Progenitor cell of endocrine pancreas (in vitro differentiated cells): ENCODE results near the gene FAM193A. TPM values are rescaled to one million over a fixed set of nuclear protein-coding genes. Genes with fewer than 3 reads are reported as not detected.

ENCODE experiments used
- DNase-seq: peaks from one replicate; pipeline ENCODE4 v3.0.0; 2021; ENCODE audit warnings: low spot score; ENCODE audit not compliant: unreplicated experiment
- H3K27ac Mint-ChIP-seq: 2 replicates; pipeline ENCODE4 v1.8.0; 2021; ENCODE audit warnings: mild to moderate bottlenecking, moderate library complexity, mixed read lengths
- H3K27me3 Mint-ChIP-seq: 2 replicates; pipeline ENCODE4 v1.8.0; 2021; ENCODE audit warnings: mixed read lengths
- H3K36me3 Mint-ChIP-seq: 2 replicates; pipeline ENCODE4 v1.8.0; 2022; ENCODE audit warnings: mixed read lengths; ENCODE audit not compliant: insufficient read depth
- H3K4me1 Mint-ChIP-seq: 2 replicates; pipeline ENCODE4 v1.8.0; 2021; ENCODE audit warnings: low read depth, mixed read lengths
- H3K4me3 Mint-ChIP-seq: 2 replicates; pipeline ENCODE4 v1.8.0; 2021; ENCODE audit warnings: low read depth, mild to moderate bottlenecking, moderate library complexity, mixed read lengths
- H3K9me3 Mint-ChIP-seq: 2 replicates; pipeline ENCODE4 v1.8.0; 2021; ENCODE audit warnings: low read depth, mixed read lengths
- CTCF ChIP-seq: fragments of 200-600 bp; sonication (generic); IDR thresholded peaks from one replicate; pipeline ENCODE4 v1.5.0; 2021; ENCODE audit warnings: antibody characterized with exemption, mild to moderate bottlenecking; ENCODE audit not compliant: unreplicated experiment
- long read RNA-seq: library from polyadenylated mRNA; unstranded; transcript quantifications from one replicate; pipeline ENCODE4 v2.0.0, GENCODE V29; 2020
- total RNA-seq: library from RNA; stranded (reverse); gene quantifications from 2 replicates; pipeline ENCODE4 v1.2.1, GENCODE V29; 2021

The FAM193A gene
- 48.1 and 53.4 TPM in 2 replicates for total RNA-seq
- long read RNA-seq, partial matches to known transcripts = 11 of 18 reads
- long read RNA-seq, other reads (novel, unspliced or antisense) = 7 of 18 reads

- TF ChIP-seq CTCF = no peak
- H3K4me1 Mint-ChIP-seq = peaks cover 16% of the 10 kb centered on the region
- H3K27me3 Mint-ChIP-seq = no peaks in the 10 kb centered on the region
- peak within 1 kb of the TSS; percentile 99 for H3K27ac Mint-ChIP-seq
- H3K4me3 Mint-ChIP-seq = peak within 1 kb of the TSS; percentile 94
- DNase-seq = peak; percentile 97
- H3K36me3 Mint-ChIP-seq = peaks cover 3% of the 10 kb centered on the region
- no peaks in the 10 kb centered on the region for H3K9me3 Mint-ChIP-seq
These were observed at the start of gene FAM193A for GRCh38 chr4:2536193-2537010. Gene FAM193A, plus strand, starts transcription at chr4:2536647. Its CDS starts 269 bp downstream, at chr4:2536916.

GRCh38 chr4:2486981-2487380 is 49.5 kb upstream of the FAM193A start:
- no peak overlapping the region for H3K4me3 Mint-ChIP-seq
- H3K4me1 Mint-ChIP-seq = peaks cover 17% of the 10 kb centered on the region
- H3K9me3 Mint-ChIP-seq = no peaks in the 10 kb centered on the region
- H3K27ac Mint-ChIP-seq = no peak overlapping the region
- no peak for TF ChIP-seq CTCF
- peaks cover 9% of the 10 kb centered on the region for H3K36me3 Mint-ChIP-seq
- DNase-seq = no peak
- H3K27me3 Mint-ChIP-seq = no peaks in the 10 kb centered on the region

- no peak for DNase-seq
- H3K27me3 Mint-ChIP-seq = no peaks in the 10 kb centered on the region
- H3K9me3 Mint-ChIP-seq = no peaks in the 10 kb centered on the region
- H3K4me3 Mint-ChIP-seq = no peak overlapping the region
- H3K36me3 Mint-ChIP-seq = peaks cover 10% of the 10 kb centered on the region
- H3K4me1 Mint-ChIP-seq = peaks cover 16% of the 10 kb centered on the region
- H3K27ac Mint-ChIP-seq = no peak overlapping the region
- TF ChIP-seq CTCF = no peak
These were observed 48.8 kb upstream of the FAM193A start for GRCh38 chr4:2487632-2488031.

GRCh38 chr4:2489081-2489805 is 47.2 kb upstream of the FAM193A start:
- Mint-ChIP-seq H3K4me3 (no peak overlapping the region), H3K36me3 (peaks cover 15% of the 10 kb centered on the region), H3K4me1 (peaks cover 14% of the 10 kb centered on the region), H3K27ac (no peak overlapping the region), H3K9me3 (no peaks in the 10 kb centered on the region), H3K27me3 (no peaks in the 10 kb centered on the region)
- DNase-seq = no peak
- TF ChIP-seq CTCF = no peak

GRCh38 chr4:2489841-2490552 is 46.5 kb upstream of the FAM193A start:
- no peaks in the 10 kb centered on the region for H3K27me3 Mint-ChIP-seq
- H3K4me3 Mint-ChIP-seq = no peak overlapping the region
- TF ChIP-seq CTCF = no peak
- no peaks in the 10 kb centered on the region for H3K9me3 Mint-ChIP-seq
- H3K27ac Mint-ChIP-seq = no peak overlapping the region
- peaks cover 10% of the 10 kb centered on the region for H3K4me1 Mint-ChIP-seq
- no peak for DNase-seq
- H3K36me3 Mint-ChIP-seq = peaks cover 15% of the 10 kb centered on the region
